GM23338 (cell line): ENCODE results near the gene LDB3.

Experiments used
- CREB1 ChIP-seq: fragments of 250-450 bp; sonication (Bioruptor Pico); IDR thresholded peaks from 2 replicates; pipeline ENCODE4 v1.5.0; 2020; ENCODE audit warnings: low read depth, mild to moderate bottlenecking, moderate library complexity
- EZH2 ChIP-seq: fragments of 200-600 bp; sonication (generic); IDR thresholded peaks from one replicate; pipeline ENCODE4 v1.8.0; 2017; ENCODE audit warnings: antibody characterized with exemption, mild to moderate bottlenecking, low read depth; ENCODE audit not compliant: unreplicated experiment
- EZH2phosphoT487 ChIP-seq: fragments of 200-600 bp; sonication (generic); IDR thresholded peaks from one replicate; pipeline ENCODE4 v1.8.1; 2018; ENCODE audit warnings: antibody characterized with exemption; ENCODE audit not compliant: unreplicated experiment
- POLR2AphosphoS5 ChIP-seq: IDR thresholded peaks from 2 replicates; pipeline ENCODE4 v1.6.1; 2016; ENCODE audit warnings: antibody characterized with exemption, low read depth
- TF ChIP-seq, protein P1 (sequence below), 2 experiments: fragments of 200-600 bp in 1 of 2; sonication (generic) in 1 of 2; conservative IDR thresholded peaks; 2 replicates each; pipeline versions ENCODE4 v1.5.1 to v1.6.1; 2016 to 2017; ENCODE audit warnings: antibody characterized with exemption in 2 of 2, low read depth in 2 of 2, mild to moderate bottlenecking in 2 of 2, moderate library complexity in 1 of 2
- TF ChIP-seq, protein P2 (sequence below): IDR thresholded peaks from one replicate; pipeline ENCODE4 v1.6.1; 2018; ENCODE audit warnings: antibody characterized with exemption; ENCODE audit not compliant: unreplicated experiment
- TF ChIP-seq, protein P3 (sequence below): IDR thresholded peaks from 2 replicates; pipeline ENCODE4 v1.6.1; 2016; ENCODE audit warnings: antibody characterized with exemption

DNA sequence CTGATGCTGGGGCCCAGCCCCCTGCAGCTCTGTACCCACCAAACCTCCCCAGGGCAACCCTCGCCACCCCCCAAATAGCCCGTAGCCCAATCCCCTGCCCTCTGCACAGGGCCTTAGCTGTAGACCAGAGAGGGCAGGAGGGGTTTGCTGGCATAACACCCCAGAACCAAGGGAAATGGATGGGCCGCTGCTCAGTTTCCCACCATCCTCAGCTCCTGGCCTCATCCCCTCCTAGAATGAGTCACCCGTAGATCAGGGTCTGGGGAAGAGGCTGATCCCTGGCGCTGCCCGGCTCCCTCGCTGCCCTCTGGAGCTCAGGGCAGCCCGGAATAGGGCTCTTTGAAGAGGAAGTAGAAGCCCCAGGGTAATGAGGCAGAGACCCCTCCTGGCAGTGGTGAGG, 31.2 kb downstream of the LDB3 start:
- TF ChIP-seq, protein P1, sequence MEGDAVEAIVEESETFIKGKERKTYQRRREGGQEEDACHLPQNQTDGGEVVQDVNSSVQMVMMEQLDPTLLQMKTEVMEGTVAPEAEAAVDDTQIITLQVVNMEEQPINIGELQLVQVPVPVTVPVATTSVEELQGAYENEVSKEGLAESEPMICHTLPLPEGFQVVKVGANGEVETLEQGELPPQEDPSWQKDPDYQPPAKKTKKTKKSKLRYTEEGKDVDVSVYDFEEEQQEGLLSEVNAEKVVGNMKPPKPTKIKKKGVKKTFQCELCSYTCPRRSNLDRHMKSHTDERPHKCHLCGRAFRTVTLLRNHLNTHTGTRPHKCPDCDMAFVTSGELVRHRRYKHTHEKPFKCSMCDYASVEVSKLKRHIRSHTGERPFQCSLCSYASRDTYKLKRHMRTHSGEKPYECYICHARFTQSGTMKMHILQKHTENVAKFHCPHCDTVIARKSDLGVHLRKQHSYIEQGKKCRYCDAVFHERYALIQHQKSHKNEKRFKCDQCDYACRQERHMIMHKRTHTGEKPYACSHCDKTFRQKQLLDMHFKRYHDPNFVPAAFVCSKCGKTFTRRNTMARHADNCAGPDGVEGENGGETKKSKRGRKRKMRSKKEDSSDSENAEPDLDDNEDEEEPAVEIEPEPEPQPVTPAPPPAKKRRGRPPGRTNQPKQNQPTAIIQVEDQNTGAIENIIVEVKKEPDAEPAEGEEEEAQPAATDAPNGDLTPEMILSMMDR (conservative IDR thresholded peaks at IDR 0.05; ENCODE audit: low read depth in 2 of 2) = no peak
- TF ChIP-seq, protein P2, sequence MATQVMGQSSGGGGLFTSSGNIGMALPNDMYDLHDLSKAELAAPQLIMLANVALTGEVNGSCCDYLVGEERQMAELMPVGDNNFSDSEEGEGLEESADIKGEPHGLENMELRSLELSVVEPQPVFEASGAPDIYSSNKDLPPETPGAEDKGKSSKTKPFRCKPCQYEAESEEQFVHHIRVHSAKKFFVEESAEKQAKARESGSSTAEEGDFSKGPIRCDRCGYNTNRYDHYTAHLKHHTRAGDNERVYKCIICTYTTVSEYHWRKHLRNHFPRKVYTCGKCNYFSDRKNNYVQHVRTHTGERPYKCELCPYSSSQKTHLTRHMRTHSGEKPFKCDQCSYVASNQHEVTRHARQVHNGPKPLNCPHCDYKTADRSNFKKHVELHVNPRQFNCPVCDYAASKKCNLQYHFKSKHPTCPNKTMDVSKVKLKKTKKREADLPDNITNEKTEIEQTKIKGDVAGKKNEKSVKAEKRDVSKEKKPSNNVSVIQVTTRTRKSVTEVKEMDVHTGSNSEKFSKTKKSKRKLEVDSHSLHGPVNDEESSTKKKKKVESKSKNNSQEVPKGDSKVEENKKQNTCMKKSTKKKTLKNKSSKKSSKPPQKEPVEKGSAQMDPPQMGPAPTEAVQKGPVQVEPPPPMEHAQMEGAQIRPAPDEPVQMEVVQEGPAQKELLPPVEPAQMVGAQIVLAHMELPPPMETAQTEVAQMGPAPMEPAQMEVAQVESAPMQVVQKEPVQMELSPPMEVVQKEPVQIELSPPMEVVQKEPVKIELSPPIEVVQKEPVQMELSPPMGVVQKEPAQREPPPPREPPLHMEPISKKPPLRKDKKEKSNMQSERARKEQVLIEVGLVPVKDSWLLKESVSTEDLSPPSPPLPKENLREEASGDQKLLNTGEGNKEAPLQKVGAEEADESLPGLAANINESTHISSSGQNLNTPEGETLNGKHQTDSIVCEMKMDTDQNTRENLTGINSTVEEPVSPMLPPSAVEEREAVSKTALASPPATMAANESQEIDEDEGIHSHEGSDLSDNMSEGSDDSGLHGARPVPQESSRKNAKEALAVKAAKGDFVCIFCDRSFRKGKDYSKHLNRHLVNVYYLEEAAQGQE = no peak
- no peak for TF ChIP-seq EZH2
- no peak for TF ChIP-seq EZH2phosphoT487
- TF ChIP-seq POLR2AphosphoS5 = no peak
- TF ChIP-seq, protein P3, sequence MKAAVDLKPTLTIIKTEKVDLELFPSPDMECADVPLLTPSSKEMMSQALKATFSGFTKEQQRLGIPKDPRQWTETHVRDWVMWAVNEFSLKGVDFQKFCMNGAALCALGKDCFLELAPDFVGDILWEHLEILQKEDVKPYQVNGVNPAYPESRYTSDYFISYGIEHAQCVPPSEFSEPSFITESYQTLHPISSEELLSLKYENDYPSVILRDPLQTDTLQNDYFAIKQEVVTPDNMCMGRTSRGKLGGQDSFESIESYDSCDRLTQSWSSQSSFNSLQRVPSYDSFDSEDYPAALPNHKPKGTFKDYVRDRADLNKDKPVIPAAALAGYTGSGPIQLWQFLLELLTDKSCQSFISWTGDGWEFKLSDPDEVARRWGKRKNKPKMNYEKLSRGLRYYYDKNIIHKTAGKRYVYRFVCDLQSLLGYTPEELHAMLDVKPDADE = no peak
- TF ChIP-seq CREB1 (CRISPR knock-in tag) = no peak
